GM19468 (cell line): ENCODE data around the gene CRP.
"Not testable (repeated sequence)": the region's sequence is repeated elsewhere in the genome, so short reads cannot be mapped to it uniquely, and the experiment has no call there.

Source experiments
- ATAC-seq: cut with Tn5 transposase; IDR thresholded peaks from one replicate; pipeline ENCODE4 v1.9.1; 2021; ENCODE audit warnings: mild to moderate bottlenecking, moderate library complexity, moderate number of reproducible peaks; ENCODE audit not compliant: unreplicated experiment; ENCODE audit errors: extremely low read depth

Gene CRP, protein sequence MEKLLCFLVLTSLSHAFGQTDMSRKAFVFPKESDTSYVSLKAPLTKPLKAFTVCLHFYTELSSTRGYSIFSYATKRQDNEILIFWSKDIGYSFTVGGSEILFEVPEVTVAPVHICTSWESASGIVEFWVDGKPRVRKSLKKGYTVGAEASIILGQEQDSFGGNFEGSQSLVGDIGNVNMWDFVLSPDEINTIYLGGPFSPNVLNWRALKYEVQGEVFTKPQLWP

DNA sequence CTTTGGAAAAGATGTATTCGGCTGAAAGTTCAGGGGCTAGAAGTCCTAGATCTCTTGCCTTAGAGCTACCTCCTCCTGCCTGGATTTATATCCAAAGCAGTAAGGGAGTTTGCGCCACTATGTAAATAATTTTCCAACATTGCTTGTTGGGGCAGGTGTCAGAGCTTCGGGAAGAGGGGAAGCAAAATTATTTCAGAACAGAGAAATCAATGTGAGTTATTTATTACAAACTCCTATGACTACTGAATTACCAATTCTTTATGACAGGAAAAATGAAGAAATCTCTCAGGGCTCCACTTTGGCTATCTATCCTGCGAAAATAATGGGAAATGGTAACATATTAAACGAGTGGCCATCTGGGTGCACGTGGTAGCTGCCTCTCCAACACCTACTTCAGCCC is at the start of gene CRP:
CRP (minus strand) TSS at position 61 of the 400 bp plus-strand sequence. CDS start 104 bp downstream, outside the sequence.
- no peak for ATAC-seq

- ATAC-seq, result no peak
Observed at GRCh38 chr1:159763686-159764085, 49.3 kb upstream of the CRP start.

DNA sequence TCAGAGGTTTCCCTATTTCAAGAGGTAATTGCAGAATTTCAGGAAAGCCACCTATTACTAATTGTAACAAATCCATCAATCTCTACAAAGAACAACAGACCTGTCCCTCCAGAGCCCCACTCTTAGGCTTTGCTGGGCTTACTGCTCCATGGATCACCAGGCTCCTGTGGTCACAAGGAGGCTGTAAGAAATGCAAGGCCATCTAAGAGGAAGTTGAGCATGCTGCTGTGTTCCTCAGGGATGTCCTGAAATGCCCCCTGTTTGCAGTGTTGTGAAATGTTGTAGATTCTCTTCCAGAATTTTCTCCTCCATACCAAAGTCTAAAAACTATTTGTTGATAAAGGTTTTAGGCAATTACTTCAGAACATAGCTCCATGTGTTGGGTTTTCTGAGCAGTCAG is 42.0 kb upstream of the CRP start:
- ATAC-seq, result no peak

DNA sequence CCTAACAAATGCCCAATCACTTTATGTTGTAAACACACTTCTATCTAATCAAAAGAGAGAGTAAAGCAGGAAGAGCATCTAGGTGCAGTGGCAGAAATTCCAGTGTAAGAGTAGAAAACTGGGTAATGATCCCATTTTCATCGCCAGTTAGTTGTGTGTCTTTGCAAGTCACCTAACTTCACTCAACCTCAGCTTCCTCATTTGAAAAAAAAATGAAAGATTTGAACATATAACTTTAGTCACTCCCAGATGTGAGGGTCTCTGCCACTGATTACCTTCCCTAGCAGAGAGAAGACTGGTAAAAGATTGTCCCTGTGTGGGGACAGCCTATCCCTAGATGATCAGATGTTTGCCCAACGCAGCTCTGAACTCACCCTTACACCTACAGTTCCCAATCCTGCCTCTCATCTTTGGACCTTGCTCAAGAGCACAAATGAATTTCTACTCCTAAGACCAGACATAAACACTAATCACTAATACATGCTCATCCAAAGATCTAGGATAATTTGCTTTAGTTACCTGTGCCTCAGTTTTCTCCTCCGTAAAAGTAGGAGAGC is 41.1 kb upstream of the CRP start:
- no peak for ATAC-seq

DNA sequence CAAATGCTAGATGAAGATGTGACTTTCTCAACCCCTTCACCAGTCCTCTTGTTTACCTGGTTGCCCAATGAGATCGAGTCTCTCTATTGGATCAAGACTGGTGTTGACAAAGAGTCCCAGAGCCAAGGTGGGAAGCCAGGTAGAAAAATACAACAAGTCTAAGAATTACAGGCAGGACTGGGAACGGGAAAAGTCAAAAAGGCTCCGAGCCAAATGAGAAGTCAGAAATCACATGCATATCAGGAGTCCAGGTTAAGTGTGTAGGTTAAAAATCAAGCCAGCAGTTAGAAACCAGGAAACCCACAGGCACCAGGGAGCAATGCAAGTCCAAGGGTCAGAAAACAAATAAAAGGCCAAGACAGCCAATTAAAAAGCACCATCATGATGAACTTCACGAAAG is 39.0 kb upstream of the CRP start:
- ATAC-seq, result no peak

GRCh38 chr1:159752135-159752580 is 37.8 kb upstream of the CRP start:
- ATAC-seq, result no peak

DNA sequence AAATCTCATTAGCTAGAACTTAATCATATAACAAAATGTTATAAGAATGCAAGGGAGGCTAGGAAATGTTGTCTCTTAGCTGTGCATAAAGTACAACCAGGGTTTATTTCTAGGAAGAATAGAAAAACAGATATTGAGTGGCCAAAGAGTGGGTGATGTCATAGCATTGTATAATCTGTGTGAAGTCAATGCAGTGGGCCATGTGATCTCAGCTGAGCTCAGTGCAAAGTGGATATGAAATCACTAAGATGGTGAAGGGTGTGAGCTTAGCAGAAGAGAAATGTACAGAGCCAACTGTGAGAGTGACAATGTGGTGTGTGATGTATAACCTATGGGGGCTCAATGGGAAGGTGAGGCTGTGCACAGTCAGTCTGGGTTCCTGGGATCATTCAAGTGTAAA is 36.6 kb upstream of the CRP start:
- ATAC-seq, result no peak

DNA sequence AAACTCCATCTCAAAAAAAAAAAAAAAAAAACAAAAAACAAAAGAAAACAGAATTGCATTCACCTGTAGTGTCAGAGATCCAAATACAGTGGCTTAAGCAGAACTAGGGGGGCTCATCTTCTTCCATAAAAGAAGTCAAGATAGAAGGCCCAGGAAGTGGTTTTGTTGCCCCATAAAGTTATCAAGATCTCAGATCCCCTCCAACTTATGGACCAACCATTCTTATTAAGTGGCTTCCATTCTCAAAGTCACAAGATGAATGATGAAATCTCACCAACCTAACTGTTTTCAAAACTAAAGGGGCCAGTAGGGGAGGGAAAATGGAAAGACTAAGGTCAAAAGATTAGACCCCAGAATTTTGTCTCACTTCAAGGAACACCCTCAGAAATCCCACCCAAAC is 36.2 kb upstream of the CRP start:
- ATAC-seq, result no peak

DNA sequence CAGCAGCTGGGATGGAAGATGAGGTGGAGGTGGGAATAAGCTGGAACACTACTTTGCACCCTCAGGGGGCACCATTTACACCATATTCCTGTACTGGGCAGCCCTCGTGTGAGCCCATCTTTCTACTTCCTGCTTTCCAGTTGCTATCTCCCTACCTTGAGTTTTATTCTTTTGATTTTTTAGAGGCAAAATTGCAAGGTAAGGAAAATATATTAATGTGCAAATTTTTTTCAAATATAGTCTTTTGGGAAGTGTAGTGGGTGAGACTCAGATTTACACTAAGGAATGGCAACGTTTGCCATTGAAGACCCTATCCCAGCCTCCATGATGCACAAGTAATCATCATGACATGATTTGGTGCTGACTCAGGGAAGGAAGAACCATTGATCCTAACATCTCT is 35.2 kb upstream of the CRP start:
- ATAC-seq, result no peak

- ATAC-seq, result no peak
Observed at GRCh38 chr1:159748370-159748769, 34.0 kb upstream of the CRP start.

DNA sequence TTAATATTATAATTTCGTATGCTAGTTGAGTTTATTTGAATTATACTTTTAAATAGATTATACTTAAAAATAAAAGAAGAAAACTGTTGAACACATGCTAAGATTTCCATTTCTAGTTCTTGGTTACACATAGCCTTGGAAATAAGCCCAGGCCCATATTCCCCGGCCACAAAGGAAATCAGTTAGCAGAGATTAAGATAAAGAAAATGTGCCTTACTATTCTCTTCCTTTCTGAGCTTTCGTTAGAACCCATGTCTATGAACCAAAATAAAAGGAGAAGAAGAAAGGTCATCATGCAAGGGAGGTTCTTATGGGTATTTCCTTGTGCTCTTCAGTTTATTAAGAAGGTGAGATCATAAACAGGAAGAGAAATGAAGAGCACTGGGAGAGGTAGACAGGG is 32.3 kb upstream of the CRP start:
- ATAC-seq, result no peak

DNA sequence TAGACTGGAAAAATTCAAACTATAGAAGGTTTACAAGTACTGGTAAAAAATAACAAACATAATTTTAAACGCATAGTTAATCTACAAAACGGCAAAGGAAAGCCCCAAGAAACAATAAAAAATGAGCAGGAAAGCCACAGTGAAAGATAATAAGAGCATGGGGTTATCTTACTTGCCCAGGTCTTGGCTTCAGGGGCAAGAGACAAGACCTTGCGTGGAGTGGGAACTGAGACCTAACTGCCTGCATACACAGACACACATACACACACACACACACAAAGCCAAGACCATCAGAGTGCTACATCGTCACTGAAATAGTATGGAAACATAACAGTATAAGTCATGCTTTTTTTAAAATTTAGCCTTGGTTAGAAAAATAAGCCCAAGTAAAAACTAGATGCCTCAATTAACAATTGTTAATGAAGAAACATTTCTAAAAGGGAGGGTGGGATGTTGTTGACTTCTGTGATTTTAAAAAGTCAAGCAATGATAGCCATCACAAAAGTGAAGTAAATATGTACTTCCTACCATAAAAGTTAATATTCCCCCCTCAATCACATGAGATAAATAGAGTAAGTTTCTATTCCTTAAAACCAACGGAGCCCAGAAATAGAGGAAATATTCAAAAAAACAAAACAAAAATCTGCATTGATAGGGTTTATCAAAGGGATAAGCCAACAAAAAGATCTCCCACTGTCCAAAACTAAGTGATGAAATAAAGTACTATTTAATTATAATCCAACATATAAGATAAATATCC is 29.4 kb upstream of the CRP start:
- ATAC-seq, result no peak

GRCh38 chr1:159737238-159737916 is 23.0 kb upstream of the CRP start:
- ATAC-seq, result no peak

GRCh38 chr1:159723188-159723587 is 8.8 kb upstream of the CRP start:
- ATAC-seq, result not testable (repeated sequence)

DNA sequence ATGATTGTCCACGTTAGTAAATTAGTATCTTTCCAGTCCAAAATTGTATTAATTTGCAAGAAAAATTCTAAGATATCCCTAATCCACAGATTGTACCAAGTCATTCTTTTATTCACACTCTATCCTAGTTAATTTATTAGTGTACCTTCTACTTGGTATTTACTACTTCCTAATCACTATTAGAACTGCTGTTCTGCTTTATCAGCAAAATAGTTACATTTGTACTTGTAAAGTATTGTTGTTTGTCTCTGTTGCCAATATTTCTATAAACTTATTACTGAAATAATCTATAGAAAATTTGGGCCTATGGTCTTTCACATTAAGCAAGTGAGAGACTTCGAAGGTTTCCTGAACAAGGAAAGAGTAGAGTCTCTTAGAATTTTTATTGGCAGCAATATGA is 5.6 kb upstream of the CRP start:
- no peak for ATAC-seq

DNA sequence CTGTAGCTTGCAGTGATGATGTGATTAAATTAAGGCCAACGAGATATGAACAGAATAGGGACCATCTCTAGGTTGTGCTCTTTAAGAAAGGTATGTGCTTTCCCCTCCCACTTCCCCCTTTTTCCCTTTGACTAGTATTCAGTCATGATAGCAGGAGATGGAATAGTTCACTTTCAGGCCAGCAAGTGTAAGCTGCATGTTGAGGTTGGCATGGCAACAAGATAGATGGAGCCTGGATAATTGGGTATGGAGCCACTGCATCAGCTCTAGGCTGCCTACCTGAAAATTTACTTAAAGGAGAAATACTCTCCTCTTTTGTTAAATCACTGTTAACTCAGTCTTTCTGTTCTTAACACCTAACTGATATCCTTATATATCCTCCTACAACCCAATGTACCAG is 1.5 kb upstream of the CRP start:
- ATAC-seq, result no peak

DNA sequence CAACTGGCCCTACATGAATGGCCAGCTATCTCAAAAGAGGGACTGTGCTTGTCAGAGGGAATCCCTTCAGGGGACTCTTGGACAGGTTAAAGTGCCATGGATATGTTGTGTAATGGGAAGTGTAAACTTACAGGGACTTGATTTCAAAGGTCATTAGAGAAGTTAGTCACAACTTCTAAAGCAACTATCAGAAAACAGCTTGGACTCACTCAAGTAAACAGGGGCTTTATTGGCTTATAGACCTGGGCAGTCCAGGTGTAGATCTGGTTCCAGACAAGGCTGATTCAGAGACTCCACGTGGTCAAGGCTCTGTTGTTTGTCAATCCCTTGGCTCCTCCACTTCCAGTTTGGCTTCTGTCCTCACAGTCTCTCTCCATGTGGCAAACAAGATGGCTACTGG is 2.3 kb downstream of the CRP start:
- no peak for ATAC-seq

DNA sequence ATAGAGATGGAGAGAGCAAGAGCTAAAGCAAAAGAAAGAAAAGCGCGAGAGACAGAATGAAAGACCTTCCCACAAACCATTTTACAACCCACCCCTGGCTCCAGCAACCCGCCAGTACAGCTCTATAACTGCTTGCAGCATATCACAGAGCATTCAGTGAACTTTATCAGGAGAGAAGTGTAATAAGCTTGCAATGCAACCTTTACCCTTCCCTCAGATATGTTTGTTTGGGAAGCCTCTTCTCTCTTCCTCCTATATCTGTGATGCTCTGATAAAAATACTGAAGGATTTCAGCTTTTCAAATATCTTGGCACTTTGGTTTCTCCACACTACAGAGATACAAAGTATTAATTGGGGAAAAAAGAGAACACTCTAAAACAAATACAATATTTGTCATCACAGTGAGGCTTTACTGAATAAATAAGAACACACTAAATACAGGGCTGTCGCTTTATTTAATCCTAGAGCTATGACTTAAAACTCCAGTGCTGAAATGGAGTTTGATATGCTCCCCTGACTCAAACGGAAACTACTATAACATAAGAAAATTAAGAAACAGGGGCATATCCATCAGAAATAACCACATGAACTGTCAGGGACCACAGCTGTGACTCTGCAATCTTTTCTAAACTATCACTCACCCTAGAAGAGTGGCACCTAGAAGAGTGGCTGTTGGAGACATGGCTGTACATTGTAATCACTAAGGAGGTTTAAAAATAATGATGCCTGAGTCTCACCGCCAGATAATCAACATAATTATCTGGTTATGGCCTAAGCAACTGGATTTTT is 6.7 kb downstream of the CRP start:
- no peak for ATAC-seq

DNA sequence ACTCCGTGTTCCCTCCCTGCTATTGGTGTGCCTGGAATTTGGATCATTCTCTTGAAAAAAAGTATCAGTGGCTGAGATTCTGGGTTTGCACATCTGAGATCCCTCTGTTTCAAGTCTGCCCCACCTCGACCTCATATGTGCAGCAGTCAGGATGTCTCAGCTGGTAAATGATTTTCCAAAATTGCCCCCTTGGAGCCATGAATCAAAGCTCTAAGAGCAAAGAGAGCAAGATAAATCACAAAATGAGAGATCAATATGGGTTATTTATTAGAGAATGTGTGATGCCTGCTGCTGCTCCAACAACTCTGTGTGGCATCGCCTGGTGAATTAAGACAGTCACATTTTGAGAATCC is 8.5 kb downstream of the CRP start:
- ATAC-seq, result no peak

DNA sequence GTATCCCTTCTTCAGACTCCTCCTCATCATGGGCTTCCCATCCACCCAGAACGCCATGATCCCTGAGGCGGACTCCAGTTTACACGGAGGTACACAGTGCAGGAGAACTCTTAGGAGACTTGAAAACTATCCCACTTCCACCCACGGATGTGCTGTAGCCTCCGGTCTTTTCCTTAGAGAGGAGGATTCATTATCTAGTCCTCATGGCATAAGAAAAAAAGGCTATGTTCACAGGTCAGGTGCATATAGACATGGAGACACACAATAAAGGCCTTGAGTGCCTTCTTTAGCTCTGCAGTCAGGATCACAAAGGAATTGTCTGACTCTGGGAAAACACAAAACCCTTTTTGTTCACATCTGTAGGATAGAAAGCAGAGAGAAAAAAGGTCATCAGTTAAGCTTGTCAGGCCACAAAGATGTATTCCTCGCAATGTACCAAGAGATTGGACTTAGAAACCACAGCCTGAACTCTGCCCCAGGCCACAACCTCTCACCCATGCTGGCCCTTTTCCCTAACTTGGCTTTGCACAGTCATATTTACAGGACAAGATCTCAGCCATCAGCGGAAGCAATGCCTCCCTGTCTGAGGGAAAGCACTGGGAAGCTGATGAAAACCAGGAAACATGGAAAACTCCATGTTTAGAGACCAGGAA is 9.0 kb downstream of the CRP start:
- ATAC-seq, result no peak
